Nucleus accumbens (tissue), 56 donors: Measurements from ENCODE around the gene PDE8B.
"Not testable (repeated sequence)": the region's sequence is repeated elsewhere in the genome, so short reads cannot be mapped to it uniquely, and the experiment has no call there.

Source experiments
- DNase-seq, 56 donors: peaks; one replicate each; lab custom pipeline; 2025; lab: John Stamatoyannopoulos, UW

PDE8B gene

DNA sequence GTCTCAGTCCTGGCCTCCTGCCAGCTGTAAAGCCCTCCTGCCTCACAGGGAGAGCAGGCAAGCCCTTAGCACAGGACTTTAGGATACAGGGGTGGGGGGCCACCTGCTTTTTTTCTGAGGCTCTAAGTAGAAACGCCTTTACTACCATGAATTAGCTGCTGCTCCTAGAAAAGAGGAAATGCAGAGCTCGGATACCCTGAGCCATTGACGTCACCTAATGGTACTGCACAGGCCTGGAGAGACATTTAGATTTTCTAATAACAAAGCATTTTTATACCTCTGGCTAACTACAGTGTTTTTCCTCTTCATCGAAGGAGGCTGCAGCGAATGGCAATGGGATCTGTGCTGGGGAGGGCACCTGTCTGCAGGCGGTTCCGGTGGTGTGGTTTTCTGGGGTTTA, 144.6 kb downstream of the PDE8B start:
- DNase-seq = no peak

- no peak for DNase-seq
Observed at GRCh38 chr5:77355751-77356150, 145.3 kb downstream of the PDE8B start.

DNA sequence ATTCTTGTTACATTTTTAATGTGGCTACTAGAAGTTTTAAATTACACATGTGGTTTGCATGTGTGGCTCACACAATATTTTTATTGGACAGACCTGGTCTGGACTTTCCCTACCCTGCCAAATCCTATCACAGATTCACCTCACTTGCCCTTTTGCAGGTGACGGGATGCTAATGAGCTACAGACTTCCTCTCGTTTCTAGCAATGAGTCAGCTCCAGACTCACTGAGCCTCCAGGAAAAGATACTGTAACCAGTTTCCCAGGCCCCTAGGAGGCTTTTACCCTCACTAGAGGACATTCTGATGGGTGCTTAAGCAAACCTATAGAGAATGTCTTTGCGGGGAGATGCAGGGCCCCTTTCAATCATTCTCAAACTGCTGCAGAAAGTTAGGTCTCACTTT, 146.3 kb downstream of the PDE8B start:
- no peak for DNase-seq

GRCh38 chr5:77358255-77359205, 148.1 kb downstream of the PDE8B start:
- no peak for DNase-seq

- no peak for DNase-seq
Observed at GRCh38 chr5:77359231-77359630, 148.8 kb downstream of the PDE8B start.

DNA sequence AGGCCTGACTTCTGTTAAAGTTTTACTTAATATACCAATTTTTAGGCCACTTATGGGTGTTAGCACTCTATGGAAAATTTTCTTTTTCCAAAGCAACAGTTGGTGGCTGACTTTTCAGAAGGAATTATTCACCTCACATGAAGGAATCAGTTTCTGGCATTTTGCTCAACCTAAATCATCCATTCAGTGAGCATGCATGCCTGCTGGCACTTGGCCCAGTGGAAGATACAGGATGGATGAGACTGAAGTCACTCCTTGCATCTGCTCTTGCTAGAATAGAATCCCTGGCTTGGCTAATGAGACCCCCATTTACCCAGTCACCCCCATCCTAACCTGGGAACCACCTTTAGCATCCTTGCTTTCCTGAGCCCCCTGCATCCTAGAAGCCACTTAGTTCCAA, 149.9 kb downstream of the PDE8B start:
- no peak for DNase-seq

DNA sequence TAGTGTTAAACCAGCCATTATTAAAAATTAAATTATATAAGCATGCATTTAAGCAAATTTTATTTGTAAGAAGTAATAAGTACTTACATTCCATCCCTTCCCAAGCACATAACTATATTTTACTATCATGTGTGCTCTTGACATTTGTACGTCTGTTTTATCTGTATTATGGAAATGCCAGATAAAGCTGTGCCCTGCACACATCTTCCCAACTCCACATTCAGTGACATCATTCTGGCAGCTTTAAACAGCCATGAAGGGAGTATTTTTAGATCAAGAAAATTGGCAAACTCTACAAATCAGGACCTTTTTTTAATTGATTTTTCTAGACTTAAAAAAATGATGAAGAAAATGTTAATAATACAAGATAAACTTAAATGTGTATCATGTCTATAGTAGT, 150.5 kb downstream of the PDE8B start:
- DNase-seq = no peak

GRCh38 chr5:77366717-77367500, 156.4 kb downstream of the PDE8B start:
- no peak for DNase-seq

DNA sequence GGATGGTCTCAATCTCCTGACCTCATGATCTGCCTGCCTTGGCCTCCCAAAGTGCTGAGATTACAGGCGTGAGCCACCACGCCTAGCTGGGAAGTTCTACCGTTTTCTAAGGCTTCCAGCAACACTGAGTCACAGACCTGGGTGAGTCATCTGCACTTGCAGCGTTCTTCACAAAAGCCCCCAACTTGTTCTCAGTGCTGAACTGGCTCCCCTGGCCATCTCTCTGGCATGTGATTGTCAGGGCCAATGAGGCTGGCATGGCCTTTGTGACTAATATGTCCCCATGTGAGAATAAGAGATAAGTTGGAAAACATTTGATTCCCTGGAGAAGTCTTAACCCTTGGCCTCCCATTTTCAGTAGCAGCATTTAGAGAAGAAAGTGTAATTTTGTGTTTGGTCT, 157.3 kb downstream of the PDE8B start:
- peak in 2 of 56 donors; percentile 6 to 20 for DNase-seq

- DNase-seq = no peak
Observed at GRCh38 chr5:77368367-77368766, 157.9 kb downstream of the PDE8B start.

GRCh38 chr5:77369566-77369965, 159.1 kb downstream of the PDE8B start:
- no peak for DNase-seq

DNA sequence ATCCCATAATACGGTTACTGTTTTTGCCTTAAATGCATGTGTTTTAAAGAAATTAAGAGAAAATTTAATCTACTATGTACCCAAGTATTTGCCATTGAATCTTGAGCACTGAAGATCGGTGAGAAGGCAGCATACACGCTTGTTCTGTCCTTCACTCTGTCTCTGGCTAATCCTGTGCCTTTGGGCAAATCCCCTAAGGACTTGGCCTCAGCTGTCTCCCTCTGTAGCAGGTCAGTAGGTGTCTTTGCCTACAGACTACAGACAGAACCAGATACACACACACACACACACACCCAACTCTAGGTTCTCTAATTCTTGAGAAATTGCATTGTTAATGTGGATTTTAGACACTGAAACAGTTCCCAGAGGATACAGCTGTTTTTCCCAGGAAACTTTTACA, 164.2 kb downstream of the PDE8B start:
- DNase-seq = no peak

- DNase-seq = no peak
Observed at GRCh38 chr5:77376609-77377300, 166.3 kb downstream of the PDE8B start.

- DNase-seq = peak in 2 of 56 donors; percentile 15 to 23
Observed at GRCh38 chr5:77379558-77380061, 169.1 kb downstream of the PDE8B start.

DNA sequence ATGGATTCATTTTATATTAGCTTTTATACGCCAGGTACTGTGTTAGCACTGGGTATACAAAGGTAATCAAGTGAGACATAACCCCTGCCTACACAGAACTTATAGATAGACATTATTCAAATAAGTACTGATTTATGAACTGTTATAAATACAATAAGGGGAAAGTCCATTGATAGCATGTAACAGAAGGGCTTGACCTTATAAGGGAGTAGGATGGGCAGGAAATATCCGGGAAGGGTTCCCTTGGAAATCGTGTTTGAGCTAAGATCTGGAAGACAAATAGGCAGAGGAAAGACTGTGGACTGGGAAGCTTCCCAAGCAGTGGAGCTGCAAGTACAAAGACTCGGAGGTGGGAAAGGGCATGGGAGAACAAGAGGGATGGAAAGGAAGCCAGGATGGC, 170.2 kb downstream of the PDE8B start:
- no peak for DNase-seq

DNA sequence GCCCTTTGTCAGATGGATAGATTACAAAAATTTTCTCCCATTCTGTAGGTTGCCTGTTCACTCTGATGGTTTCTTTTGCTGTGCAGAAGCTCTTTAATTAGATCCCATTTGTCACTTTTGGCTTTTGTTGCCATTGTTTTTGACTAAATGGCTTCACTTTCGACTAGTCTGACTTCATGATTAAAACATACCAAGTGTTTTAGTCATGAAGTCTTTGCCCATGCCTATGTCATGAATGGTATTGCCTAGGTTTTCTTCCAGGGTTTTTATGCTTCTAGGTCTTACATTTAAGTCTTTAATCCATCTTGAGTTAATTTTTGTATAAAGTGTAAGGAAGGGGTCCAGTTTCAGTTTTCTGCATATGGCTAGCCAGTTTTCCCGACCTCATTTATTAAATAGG, 172.9 kb downstream of the PDE8B start:
- DNase-seq = not testable (repeated sequence)

DNA sequence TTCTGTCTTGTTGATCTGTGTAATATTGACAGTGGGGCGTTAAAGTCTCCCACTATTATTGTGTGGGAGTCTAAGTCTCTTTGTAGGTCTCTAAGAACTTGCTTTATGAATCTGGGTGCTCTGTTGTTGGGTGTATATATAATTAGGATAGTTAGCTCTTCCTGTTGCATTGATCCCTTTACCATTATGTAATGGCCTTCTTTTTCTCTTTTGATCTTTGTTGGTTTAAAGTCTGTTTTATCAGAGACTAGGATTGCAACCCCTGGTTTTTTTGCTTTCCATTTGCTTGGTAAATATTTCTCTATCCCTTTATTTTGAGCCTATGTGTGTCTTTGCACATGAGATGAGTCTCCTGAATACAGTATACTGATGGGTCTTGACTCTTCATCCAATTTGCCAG, 175.9 kb downstream of the PDE8B start:
- not testable (repeated sequence) for DNase-seq

DNA sequence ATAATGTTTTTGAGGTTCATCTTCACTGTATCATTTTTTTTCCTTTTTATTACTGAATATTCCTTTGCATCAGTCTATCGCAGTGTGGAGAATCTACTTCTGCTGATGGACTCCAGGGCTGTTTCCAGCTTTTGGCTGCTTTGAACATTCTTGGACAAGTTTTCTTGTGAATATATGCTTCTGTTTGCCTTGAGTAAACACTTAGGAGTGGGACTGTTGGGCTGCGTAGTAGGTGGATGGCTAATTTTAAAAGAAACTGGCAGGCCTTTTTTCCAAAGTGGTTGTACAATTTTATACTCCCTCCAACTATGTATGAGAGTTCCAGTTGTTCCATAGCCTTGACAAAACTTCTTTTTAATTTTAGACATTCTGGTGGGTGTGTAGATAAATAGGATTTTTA, 179.3 kb downstream of the PDE8B start:
- DNase-seq = no peak

- no peak for DNase-seq
Observed at GRCh38 chr5:77390221-77390620, 179.7 kb downstream of the PDE8B start.

GRCh38 chr5:77390795-77391194, 180.3 kb downstream of the PDE8B start:
- DNase-seq = no peak

GRCh38 chr5:77391240-77391765, 180.8 kb downstream of the PDE8B start:
- no peak for DNase-seq
